Measurements from ENCODE around the gene PGF.
"Not testable (repeated sequence)": the region's sequence is repeated elsewhere in the genome, so short reads cannot be mapped to it uniquely, and the experiment has no call there.

PGF gene

GRCh38 chr14:74942181-74942580 lies 13.2 kb downstream of the PGF start:
- DNase-seq (ENCODE audit: low read depth in 2 of 2) = no peak

GRCh38 chr14:74941676-74942097 lies 13.7 kb downstream of the PGF start:
- peak; percentile 41 to 63 for DNase-seq (ENCODE audit: low read depth in 2 of 2)

- no peak for DNase-seq (ENCODE audit: low read depth in 2 of 2)
These were observed 14.3 kb downstream of the PGF start for GRCh38 chr14:74940956-74941565.

GRCh38 chr14:74938531-74939495 lies 16.6 kb downstream of the PGF start:
- DNase-seq (ENCODE audit: low read depth in 2 of 2) = no peak

- DNase-seq (ENCODE audit: low read depth in 2 of 2) = no peak
These were observed 18.2 kb downstream of the PGF start for GRCh38 chr14:74937171-74937570.

- no peak for DNase-seq (ENCODE audit: low read depth in 2 of 2)
These were observed 18.7 kb downstream of the PGF start for GRCh38 chr14:74936731-74937130.

GRCh38 chr14:74936151-74936550 lies 19.2 kb downstream of the PGF start:
- DNase-seq (ENCODE audit: low read depth in 2 of 2) = no peak

GRCh38 chr14:74935360-74935680 lies 20.1 kb downstream of the PGF start:
- no peak for DNase-seq (ENCODE audit: low read depth in 2 of 2)

- no peak for DNase-seq (ENCODE audit: low read depth in 2 of 2)
These were observed 20.7 kb downstream of the PGF start for GRCh38 chr14:74934476-74935359.

GRCh38 chr14:74934041-74934440 lies 21.4 kb downstream of the PGF start:
- no peak for DNase-seq (ENCODE audit: low read depth in 2 of 2)

GRCh38 chr14:74932936-74933335 lies 22.5 kb downstream of the PGF start:
- not testable (repeated sequence) for DNase-seq (ENCODE audit: low read depth in 2 of 2)

GRCh38 chr14:74932401-74932901 lies 22.9 kb downstream of the PGF start:
- DNase-seq (ENCODE audit: low read depth in 2 of 2) = no peak

GRCh38 chr14:74931744-74932143 lies 23.7 kb downstream of the PGF start:
- DNase-seq (ENCODE audit: low read depth in 2 of 2) = not testable (repeated sequence)

- DNase-seq (ENCODE audit: low read depth in 2 of 2) = no peak
These were observed 26.2 kb downstream of the PGF start for GRCh38 chr14:74929242-74929641.

GRCh38 chr14:74927225-74927624 lies 28.2 kb downstream of the PGF start:
- DNase-seq (ENCODE audit: low read depth in 2 of 2) = no peak

GRCh38 chr14:74924061-74924460 lies 31.3 kb downstream of the PGF start:
- no peak for DNase-seq (ENCODE audit: low read depth in 2 of 2)

- peak; percentile 61 to 66 for DNase-seq (ENCODE audit: low read depth in 2 of 2)
These were observed 32.5 kb downstream of the PGF start, which contains the start of gene RPS6KL1 for GRCh38 chr14:74922752-74923401. Gene RPS6KL1 (minus strand): TSS chr14:74923260. CDS start chr14:74921541, 1,719 bp downstream.

- no peak for DNase-seq (ENCODE audit: low read depth in 2 of 2)
These were observed 33.2 kb downstream of the PGF start for GRCh38 chr14:74921987-74922751.

- no peak for DNase-seq (ENCODE audit: low read depth in 2 of 2)
These were observed 34.3 kb downstream of the PGF start for GRCh38 chr14:74921053-74921620.

GRCh38 chr14:74920281-74920680 lies 35.1 kb downstream of the PGF start:
- no peak for DNase-seq (ENCODE audit: low read depth in 2 of 2)
